GM19238 (cell line): ENCODE results near the gene LUC7L3.
"Not testable (repeated sequence)": the region's sequence is repeated elsewhere in the genome, so short reads cannot be mapped to it uniquely, and the experiment has no call there.

Experiments used
- DNase-seq: peaks from one replicate; pipeline ENCODE4 v3.0.0; 2011; ENCODE audit warnings: low spot score; ENCODE audit not compliant: insufficient read length

Gene LUC7L3

GRCh38 chr17:50781167-50781566, 61.8 kb downstream of the LUC7L3 start:
- DNase-seq: no peak

- peak; percentile 88 for DNase-seq
These were observed 63.8 kb downstream of the LUC7L3 start for GRCh38 chr17:50783193-50783660.

- DNase-seq: no peak
These were observed 64.5 kb downstream of the LUC7L3 start for GRCh38 chr17:50783905-50784304.

- DNase-seq: no peak
These were observed 65.7 kb downstream of the LUC7L3 start for GRCh38 chr17:50785126-50785525.

GRCh38 chr17:50785946-50786570, 66.7 kb downstream of the LUC7L3 start:
- no peak for DNase-seq

- DNase-seq: no peak
These were observed 67.7 kb downstream of the LUC7L3 start for GRCh38 chr17:50787106-50787505.

- DNase-seq: no peak
These were observed 71.2 kb downstream of the LUC7L3 start for GRCh38 chr17:50790618-50791017.

GRCh38 chr17:50792132-50792531, 72.7 kb downstream of the LUC7L3 start:
- DNase-seq: no peak

GRCh38 chr17:50793007-50793406, 73.6 kb downstream of the LUC7L3 start:
- no peak for DNase-seq

- DNase-seq: no peak
These were observed 75.0 kb downstream of the LUC7L3 start for GRCh38 chr17:50794361-50794760.

GRCh38 chr17:50797135-50797810, 77.9 kb downstream of the LUC7L3 start:
- no peak for DNase-seq

GRCh38 chr17:50798424-50799288, 79.3 kb downstream of the LUC7L3 start:
- no peak for DNase-seq

GRCh38 chr17:50799582-50799981, 80.2 kb downstream of the LUC7L3 start:
- no peak for DNase-seq

GRCh38 chr17:50800196-50800700, 80.8 kb downstream of the LUC7L3 start:
- no peak for DNase-seq

- DNase-seq: no peak
These were observed 83.5 kb downstream of the LUC7L3 start for GRCh38 chr17:50802609-50803571.

- no peak for DNase-seq
These were observed 84.3 kb downstream of the LUC7L3 start for GRCh38 chr17:50803676-50804075.

GRCh38 chr17:50804749-50805475, 85.5 kb downstream of the LUC7L3 start:
- not testable (repeated sequence) for DNase-seq

GRCh38 chr17:50805486-50805885, 86.1 kb downstream of the LUC7L3 start:
- no peak for DNase-seq
